Effector memory CD8-positive, alpha-beta T cell (primary cell): ENCODE results near the gene CACNB4.
"Not testable (repeated sequence)": the region's sequence is repeated elsewhere in the genome, so short reads cannot be mapped to it uniquely, and the experiment has no call there.

Experiments
- ATAC-seq: fragments of 150-1000 bp; cut with Tn5 transposase; replicated peaks from 2 replicates; pipeline ENCODE4 v1.10.0; 2021; ENCODE audit warnings: mild to moderate bottlenecking, moderate library complexity
- DNase-seq, 3 experiments: peaks; one replicate each; pipeline ENCODE4 v3.0.0; 2021
- H3K27ac Mint-ChIP-seq, 2 donors: one replicate each; pipeline ENCODE4 v1.8.0; 2022; ENCODE audit warnings: mild to moderate bottlenecking in 2 of 2, mixed read lengths in 2 of 2, moderate library complexity in 2 of 2
- H3K27me3 Mint-ChIP-seq, 2 donors: one replicate each; pipeline ENCODE4 v1.8.0; 2022; ENCODE audit warnings: mixed read lengths in 2 of 2
- H3K36me3 Mint-ChIP-seq: one replicate; pipeline ENCODE4 v1.8.0; 2022; ENCODE audit warnings: mild to moderate bottlenecking, moderate library complexity, mixed read lengths; ENCODE audit not compliant: insufficient read depth
- H3K4me1 Mint-ChIP-seq, 2 donors: one replicate each; pipeline ENCODE4 v1.8.0; 2022; ENCODE audit warnings: low read depth in 2 of 2, mixed read lengths in 2 of 2
- H3K4me3 Mint-ChIP-seq, 2 donors: one replicate each; pipeline ENCODE4 v1.8.0; 2022; ENCODE audit warnings: mild to moderate bottlenecking in 2 of 2, mixed read lengths in 2 of 2, moderate library complexity in 2 of 2
- H3K9me3 Mint-ChIP-seq, 2 donors: one replicate each; pipeline ENCODE4 v1.8.0; 2022; ENCODE audit warnings: mixed read lengths in 2 of 2
- total RNA-seq, 9 experiments: gene quantifications; one replicate each; lab custom pipeline; 2026; lab: John Stamatoyannopoulos, UW

Gene CACNB4
- 0 to 1.7 (median 0.38) reads per million in 9 experiments for total RNA-seq

- Mint-ChIP-seq H3K4me1 (peaks cover 13 to 15% of the 10 kb centered on the region in 2 donors), H3K9me3 (no peaks in the 10 kb centered on the region), H3K36me3 (peaks cover 2% of the 10 kb centered on the region), H3K27ac (peak within 1 kb of the TSS; percentile 15 to 31), H3K4me3 (peak within 1 kb of the TSS; percentile 74 to 84), H3K27me3 (peaks cover 44 to 46% of the 10 kb centered on the region in 2 donors)
- ATAC-seq (peak; percentile 58), DNase-seq (no peak)
Measured at GRCh38 chr2:152098496-152099366, at the start of gene CACNB4. CACNB4 (minus strand) TSS chr2:152099044.

DNA sequence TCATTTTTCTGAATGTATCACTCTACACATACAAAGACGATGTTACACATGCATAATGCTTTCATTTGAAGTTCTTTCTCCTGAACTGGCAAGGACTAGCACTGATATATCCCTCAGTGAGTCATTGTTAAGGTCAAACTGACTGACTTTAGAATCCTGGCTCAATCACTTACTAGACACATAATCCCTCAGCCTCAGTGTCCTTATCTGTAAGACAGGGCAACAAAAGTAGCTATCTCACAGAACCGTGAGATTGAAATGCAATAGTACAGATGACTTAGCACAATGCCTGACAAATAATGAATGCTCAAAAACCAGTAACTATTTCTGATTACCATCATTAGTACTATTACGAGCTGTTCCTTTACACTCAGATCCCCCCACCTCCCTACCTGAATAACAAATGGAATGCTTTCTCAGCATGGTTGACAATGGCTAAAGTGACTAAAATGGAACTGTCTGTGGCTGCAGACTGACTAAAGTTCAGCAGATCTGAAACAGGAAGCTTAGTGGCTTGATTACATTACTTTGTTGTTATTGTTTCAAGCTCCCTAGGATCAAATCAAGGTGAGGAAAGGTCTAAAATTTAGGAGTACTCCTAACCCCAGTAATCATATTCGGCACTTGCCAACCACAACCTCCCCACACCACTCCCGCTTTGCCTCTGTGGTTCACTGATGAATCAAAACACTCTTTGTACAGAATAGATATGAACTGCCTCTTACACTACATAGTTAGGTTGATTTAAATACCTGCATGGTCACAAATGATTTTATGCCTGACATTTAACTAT lies 35.8 kb upstream of the CACNB4 start:
- Mint-ChIP-seq H3K27me3 (no peaks in the 10 kb centered on the region), H3K4me1 (peaks cover 0 to 2% of the 10 kb centered on the region in 2 donors), H3K9me3 (no peaks in the 10 kb centered on the region), H3K36me3 (peaks cover 14% of the 10 kb centered on the region), H3K4me3 (no peak overlapping the region), H3K27ac (peak overlapping the region; percentile 49 to 70)
- ATAC-seq = no peak
- DNase-seq = no peak

DNA sequence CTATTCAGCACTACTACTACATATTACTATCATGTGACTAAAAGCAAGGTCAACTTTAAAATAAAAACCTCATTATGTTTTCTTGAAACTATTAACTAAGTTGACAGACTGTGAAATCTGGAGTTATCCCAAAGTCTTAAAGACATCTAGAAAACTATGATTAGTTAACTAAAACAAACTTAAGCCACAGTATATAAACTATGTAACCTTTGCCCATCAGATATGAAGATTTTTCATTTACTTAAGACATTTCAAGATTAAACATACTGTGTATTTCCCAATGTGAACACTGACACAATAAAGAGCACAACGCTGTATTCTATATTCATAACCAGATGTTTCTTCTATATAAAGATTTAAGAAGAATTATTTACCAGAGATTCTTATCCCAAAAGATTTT lies 33.5 kb upstream of the CACNB4 start:
- Mint-ChIP-seq H3K4me1 (peaks cover 0 to 4% of the 10 kb centered on the region in 2 donors), H3K36me3 (peaks cover 14% of the 10 kb centered on the region), H3K27me3 (no peaks in the 10 kb centered on the region), H3K9me3 (no peaks in the 10 kb centered on the region), H3K27ac (no peak overlapping the region), H3K4me3 (no peak overlapping the region)
- DNase-seq (no peak), ATAC-seq (no peak)

DNA sequence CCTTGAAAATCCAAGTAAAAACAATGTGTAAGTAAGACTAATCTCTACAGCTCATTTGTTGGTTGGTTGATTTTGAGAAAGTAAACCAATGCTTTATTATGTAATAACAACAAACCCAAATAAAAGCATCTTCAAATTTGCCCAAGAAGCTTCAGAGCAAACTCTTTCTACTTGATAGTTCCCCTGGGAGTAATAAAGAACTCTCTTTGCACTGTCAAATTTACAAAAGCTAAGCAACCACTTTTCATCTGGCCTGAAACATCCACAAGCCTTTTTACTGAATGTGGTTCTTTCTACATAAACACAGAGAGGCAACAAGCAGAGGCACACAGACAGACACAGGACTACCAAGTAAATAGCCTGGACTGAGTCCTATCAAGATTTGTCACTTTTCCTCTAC lies 28.8 kb upstream of the CACNB4 start:
- H3K27me3 Mint-ChIP-seq = no peaks in the 10 kb centered on the region
- H3K4me1 Mint-ChIP-seq = peaks cover 0 to 1% of the 10 kb centered on the region in 2 donors
- peaks cover 31% of the 10 kb centered on the region for H3K36me3 Mint-ChIP-seq
- ATAC-seq (no peak), DNase-seq (no peak)
- H3K4me3 Mint-ChIP-seq = no peak overlapping the region
- no peak overlapping the region for H3K27ac Mint-ChIP-seq
- H3K9me3 Mint-ChIP-seq = no peaks in the 10 kb centered on the region

DNA sequence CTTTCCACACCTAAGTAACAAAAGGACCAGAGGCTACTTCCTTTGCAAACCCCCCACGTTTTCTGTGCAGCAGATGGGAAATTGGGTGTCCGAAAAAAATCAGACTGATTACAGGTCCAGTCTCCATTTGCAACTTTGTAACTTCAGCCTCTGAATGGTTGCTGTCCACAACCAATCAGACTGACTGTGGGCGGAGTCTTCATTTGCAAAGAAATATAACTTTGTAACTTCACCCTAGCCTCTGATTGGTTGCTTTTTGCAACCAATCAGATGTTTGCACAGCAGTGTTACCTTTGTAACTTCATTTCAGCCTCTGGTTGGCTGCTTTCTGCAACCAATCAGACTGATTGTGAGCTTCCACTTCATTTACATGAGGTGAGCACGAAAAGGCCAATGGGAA lies 27.8 kb upstream of the CACNB4 start:
- Mint-ChIP-seq H3K4me1 (peaks cover 0 to 1% of the 10 kb centered on the region in 2 donors), H3K27ac (no peak overlapping the region), H3K9me3 (no peaks in the 10 kb centered on the region), H3K4me3 (no peak overlapping the region), H3K36me3 (peaks cover 28% of the 10 kb centered on the region), H3K27me3 (no peaks in the 10 kb centered on the region)
- ATAC-seq = no peak
- no peak for DNase-seq

DNA sequence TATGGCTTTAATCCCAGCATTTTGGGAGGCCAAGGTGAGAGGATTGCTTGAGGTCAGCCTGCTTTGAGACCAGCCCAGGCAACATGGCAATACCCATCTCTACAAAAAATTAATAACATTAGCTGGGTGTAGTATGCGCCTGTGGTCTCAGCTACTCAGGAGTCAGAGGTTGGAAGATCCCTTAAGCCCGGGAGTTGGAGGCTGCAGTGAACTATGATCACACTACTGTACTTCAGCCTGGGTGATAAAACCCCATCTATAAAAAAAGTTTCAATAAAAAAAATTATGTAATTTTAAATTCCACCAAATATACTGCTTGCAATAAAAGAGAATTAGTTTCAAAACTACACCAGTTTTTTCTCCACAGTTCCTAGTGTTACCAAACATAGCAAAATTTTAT lies 23.3 kb upstream of the CACNB4 start:
- Mint-ChIP-seq H3K4me1 (no peaks in the 10 kb centered on the region), H3K36me3 (peaks cover 42% of the 10 kb centered on the region), H3K9me3 (no peaks in the 10 kb centered on the region), H3K27ac (no peak overlapping the region), H3K27me3 (no peaks in the 10 kb centered on the region), H3K4me3 (no peak overlapping the region)
- DNase-seq = no peak
- ATAC-seq = no peak

DNA sequence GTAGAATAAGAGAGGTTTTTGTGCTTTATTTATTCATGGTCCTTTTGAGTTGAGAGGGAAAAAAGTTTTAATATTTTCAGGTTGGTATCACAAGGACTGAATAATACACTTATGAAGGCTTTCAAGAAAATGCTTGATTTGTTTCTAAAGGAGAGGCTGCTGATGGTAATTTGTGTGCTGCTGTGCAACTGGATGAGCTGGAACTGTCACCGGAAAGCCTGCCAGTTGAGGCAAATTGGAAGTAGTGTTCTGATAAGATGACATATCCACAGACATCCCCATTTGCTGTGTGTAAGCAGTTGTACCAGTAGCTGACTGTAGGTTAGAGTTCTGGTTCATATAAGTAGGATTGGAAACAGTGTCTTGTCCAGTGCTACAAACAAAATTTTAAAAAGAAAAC lies 21.6 kb upstream of the CACNB4 start:
- ATAC-seq (no peak), DNase-seq (no peak)
- Mint-ChIP-seq H3K36me3 (peaks cover 36% of the 10 kb centered on the region), H3K27me3 (no peaks in the 10 kb centered on the region), H3K4me3 (no peak overlapping the region), H3K9me3 (no peaks in the 10 kb centered on the region), H3K4me1 (no peaks in the 10 kb centered on the region), H3K27ac (no peak overlapping the region)

DNA sequence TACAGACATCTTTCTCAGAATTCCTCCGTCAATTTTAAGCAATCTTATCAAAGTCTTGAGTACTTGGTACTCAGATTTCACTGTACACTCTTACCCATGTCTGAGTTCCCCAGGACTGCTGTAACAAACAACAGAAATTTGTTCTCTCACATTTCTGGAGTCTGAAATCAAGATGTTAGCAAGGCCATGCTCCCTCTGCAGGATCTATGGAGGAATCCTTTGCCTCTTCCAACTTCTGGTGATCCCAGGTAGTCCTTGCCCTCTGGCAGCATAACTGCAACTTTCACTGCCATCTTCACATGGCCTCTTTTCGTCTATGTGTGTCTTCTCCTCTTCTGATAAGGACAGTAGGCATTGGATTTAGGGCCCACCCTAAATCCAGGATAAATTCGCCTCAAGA lies 17.1 kb upstream of the CACNB4 start:
- ATAC-seq (no peak), DNase-seq (no peak)
- peak overlapping the region in 1 of 2 donors; percentile 17 for H3K27ac Mint-ChIP-seq
- peaks cover 12% of the 10 kb centered on the region for H3K36me3 Mint-ChIP-seq
- no peaks in the 10 kb centered on the region for H3K27me3 Mint-ChIP-seq
- no peaks in the 10 kb centered on the region for H3K9me3 Mint-ChIP-seq
- no peak overlapping the region for H3K4me3 Mint-ChIP-seq
- H3K4me1 Mint-ChIP-seq = no peaks in the 10 kb centered on the region

GRCh38 chr2:152114366-152114765 lies 15.5 kb upstream of the CACNB4 start:
- Mint-ChIP-seq H3K27ac (no peak overlapping the region), H3K4me1 (no peaks in the 10 kb centered on the region), H3K36me3 (peaks cover 2% of the 10 kb centered on the region), H3K9me3 (no peaks in the 10 kb centered on the region), H3K27me3 (no peaks in the 10 kb centered on the region), H3K4me3 (no peak overlapping the region)
- no peak for DNase-seq
- ATAC-seq = no peak

DNA sequence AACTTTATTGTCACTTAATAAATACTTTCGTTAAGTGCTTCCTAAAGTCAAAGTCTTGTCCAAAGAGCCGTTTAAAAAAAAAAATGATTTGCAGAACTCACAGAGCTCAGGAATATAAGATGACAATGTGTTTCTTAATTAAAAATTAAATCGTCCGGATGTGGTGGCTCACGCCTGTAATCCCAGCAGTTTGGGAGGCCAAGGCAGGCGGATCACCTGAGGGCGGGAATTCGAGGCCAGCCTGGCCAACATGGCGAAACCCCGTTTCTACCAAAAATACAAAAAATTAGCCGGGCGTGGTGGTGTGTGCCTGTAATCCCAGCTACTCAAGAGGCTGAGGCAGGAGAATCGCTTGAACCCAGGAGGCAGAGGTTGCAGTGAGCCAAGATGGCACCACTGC lies 8.3 kb upstream of the CACNB4 start:
- not testable (repeated sequence) for H3K36me3 Mint-ChIP-seq, H3K4me3 Mint-ChIP-seq, H3K4me1 Mint-ChIP-seq, H3K9me3 Mint-ChIP-seq, H3K27ac Mint-ChIP-seq, ATAC-seq, DNase-seq, H3K27me3 Mint-ChIP-seq

DNA sequence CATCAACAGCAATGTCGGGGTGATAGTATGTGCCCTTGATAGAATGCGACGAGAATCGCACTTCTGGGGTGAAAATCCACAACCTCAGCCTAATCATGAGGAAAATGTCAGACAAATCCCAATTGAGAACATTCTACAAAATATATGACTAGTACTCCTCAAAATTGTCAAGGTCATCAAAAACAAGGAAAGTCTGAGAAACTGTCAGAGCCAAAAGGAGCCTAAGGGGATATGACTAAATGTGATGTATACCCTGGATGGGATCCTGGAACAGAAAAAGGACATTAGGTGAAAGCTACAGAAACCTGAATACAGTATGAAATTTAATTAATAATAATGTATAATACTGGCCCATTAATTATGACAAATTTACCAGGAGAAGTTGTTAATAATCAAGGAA lies 7.6 kb upstream of the CACNB4 start:
- no peaks in the 10 kb centered on the region for H3K4me1 Mint-ChIP-seq
- H3K27me3 Mint-ChIP-seq = no peaks in the 10 kb centered on the region
- DNase-seq (no peak), ATAC-seq (no peak)
- H3K36me3 Mint-ChIP-seq = no peaks in the 10 kb centered on the region
- H3K9me3 Mint-ChIP-seq = no peaks in the 10 kb centered on the region
- H3K4me3 Mint-ChIP-seq = no peak overlapping the region
- H3K27ac Mint-ChIP-seq = no peak overlapping the region

DNA sequence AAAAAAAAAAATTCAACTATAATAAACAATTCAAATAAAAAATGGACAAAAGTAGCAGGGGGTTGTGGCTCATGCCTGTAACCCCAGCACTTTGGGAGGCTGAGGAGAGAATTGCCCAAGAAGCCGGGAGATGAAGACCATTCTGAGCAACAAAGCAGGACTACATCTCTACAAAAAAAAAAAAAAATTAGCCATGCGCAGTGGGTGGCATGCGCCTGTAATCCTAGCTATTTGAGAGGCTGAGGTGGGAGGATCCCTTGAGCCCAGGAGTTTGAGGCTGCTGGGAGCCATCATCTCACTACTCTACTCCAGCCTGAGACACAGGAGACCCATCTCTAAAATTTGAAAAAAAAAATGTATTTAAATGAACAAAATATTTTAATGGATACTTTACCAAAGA lies 4.4 kb upstream of the CACNB4 start:
- no peaks in the 10 kb centered on the region for H3K9me3 Mint-ChIP-seq
- H3K27me3 Mint-ChIP-seq = peaks cover 19 to 26% of the 10 kb centered on the region in 2 donors
- H3K27ac Mint-ChIP-seq = no peak overlapping the region
- H3K36me3 Mint-ChIP-seq = no peaks in the 10 kb centered on the region
- H3K4me3 Mint-ChIP-seq = no peak overlapping the region
- ATAC-seq = no peak
- no peak for DNase-seq
- H3K4me1 Mint-ChIP-seq = peaks cover 5 to 7% of the 10 kb centered on the region in 2 donors

GRCh38 chr2:152100961-152101360 lies 2.1 kb upstream of the CACNB4 start:
- no peak overlapping the region for H3K4me3 Mint-ChIP-seq
- peaks cover 13 to 15% of the 10 kb centered on the region in 2 donors for H3K4me1 Mint-ChIP-seq
- H3K27ac Mint-ChIP-seq = no peak overlapping the region
- peaks cover 2% of the 10 kb centered on the region for H3K36me3 Mint-ChIP-seq
- DNase-seq (no peak), ATAC-seq (no peak)
- H3K9me3 Mint-ChIP-seq = no peaks in the 10 kb centered on the region
- H3K27me3 Mint-ChIP-seq = peaks cover 31 to 39% of the 10 kb centered on the region in 2 donors
